Memory B cell (primary cell): ENCODE data around the gene GARIN5A.

Source experiments
- ATAC-seq: fragments of 150-1000 bp; cut with Tn5 transposase; 2 replicates; pipeline ENCODE4 v1.10.0; 2021; ENCODE audit warnings: low read depth, mild to moderate bottlenecking, moderate library complexity
- DNase-seq, 2 donors: peaks; one replicate each; pipeline ENCODE4 v3.0.0; 2022; ENCODE audit warnings: low spot score in 2 of 2
- H3K27ac Mint-ChIP-seq: one replicate; pipeline ENCODE4 v1.8.0; 2022; ENCODE audit warnings: mild to moderate bottlenecking, moderate library complexity, mixed read lengths
- H3K27me3 Mint-ChIP-seq: one replicate; pipeline ENCODE4 v1.8.0; 2022; ENCODE audit warnings: mixed read lengths
- H3K36me3 Mint-ChIP-seq: one replicate; pipeline ENCODE4 v1.8.0; 2022; ENCODE audit warnings: mild to moderate bottlenecking, mixed read lengths
- H3K4me1 Mint-ChIP-seq: one replicate; pipeline ENCODE4 v1.8.0; 2022; ENCODE audit warnings: mixed read lengths
- H3K4me3 Mint-ChIP-seq: one replicate; pipeline ENCODE4 v1.8.0; 2022; ENCODE audit warnings: mild to moderate bottlenecking, moderate library complexity, mixed read lengths
- H3K9me3 Mint-ChIP-seq: one replicate; pipeline ENCODE4 v1.8.0; 2022; ENCODE audit warnings: mixed read lengths

GARIN5A gene

GRCh38 chr19:50433201-50434180 lies 43.2 kb downstream of the GARIN5A start:
- H3K36me3 Mint-ChIP-seq, result no peaks in the 10 kb centered on the region
- peaks cover 3% of the 10 kb centered on the region for H3K9me3 Mint-ChIP-seq
- peak overlapping the region; percentile 95 for H3K27ac Mint-ChIP-seq
- no peak for ATAC-seq
- no peaks in the 10 kb centered on the region for H3K27me3 Mint-ChIP-seq
- peak overlapping the region; percentile 82 for H3K4me3 Mint-ChIP-seq
- no peak for DNase-seq
- H3K4me1 Mint-ChIP-seq, result peaks cover 52% of the 10 kb centered on the region

GRCh38 chr19:50432221-50433028 lies 44.2 kb downstream of the GARIN5A start, which contains the start of gene MYBPC2:
Gene MYBPC2 (plus strand): TSS chr19:50432892. CDS start chr19:50432954, 62 bp downstream.
- Mint-ChIP-seq H3K4me3 (peak within 1 kb of the TSS; percentile 86), H3K27me3 (no peaks in the 10 kb centered on the region), H3K27ac (peak within 1 kb of the TSS; percentile 95), H3K4me1 (peaks cover 50% of the 10 kb centered on the region), H3K9me3 (no peaks in the 10 kb centered on the region), H3K36me3 (no peaks in the 10 kb centered on the region)
- DNase-seq, result no peak
- ATAC-seq, result no peak

GRCh38 chr19:50431343-50432220 lies 45.1 kb downstream of the GARIN5A start:
- peak; percentile 59 for ATAC-seq
- Mint-ChIP-seq H3K9me3 (no peaks in the 10 kb centered on the region), H3K27ac (peak overlapping the region; percentile 95), H3K27me3 (no peaks in the 10 kb centered on the region), H3K36me3 (no peaks in the 10 kb centered on the region), H3K4me1 (peaks cover 46% of the 10 kb centered on the region), H3K4me3 (peak overlapping the region; percentile 86)
- DNase-seq, result peak; percentile 93 to 97

GRCh38 chr19:50430888-50431342 lies 45.7 kb downstream of the GARIN5A start:
- no peaks in the 10 kb centered on the region for H3K9me3 Mint-ChIP-seq
- H3K4me1 Mint-ChIP-seq, result peaks cover 44% of the 10 kb centered on the region
- H3K4me3 Mint-ChIP-seq, result peak overlapping the region; percentile 86
- H3K36me3 Mint-ChIP-seq, result no peaks in the 10 kb centered on the region
- ATAC-seq (peak; percentile 55), DNase-seq (peak; percentile 57 to 73)
- peak overlapping the region; percentile 95 for H3K27ac Mint-ChIP-seq
- no peaks in the 10 kb centered on the region for H3K27me3 Mint-ChIP-seq

GRCh38 chr19:50428772-50429463 lies 47.7 kb downstream of the GARIN5A start:
- H3K9me3 Mint-ChIP-seq, result no peaks in the 10 kb centered on the region
- H3K4me1 Mint-ChIP-seq, result peaks cover 38% of the 10 kb centered on the region
- H3K36me3 Mint-ChIP-seq, result peaks cover 6% of the 10 kb centered on the region
- no peaks in the 10 kb centered on the region for H3K27me3 Mint-ChIP-seq
- ATAC-seq (no peak), DNase-seq (peak in 1 of 2 donors; percentile 44)
- H3K4me3 Mint-ChIP-seq, result no peak overlapping the region
- peak overlapping the region; percentile 95 for H3K27ac Mint-ChIP-seq

GRCh38 chr19:50427997-50428425 lies 48.6 kb downstream of the GARIN5A start:
- Mint-ChIP-seq H3K4me1 (peaks cover 40% of the 10 kb centered on the region), H3K36me3 (peaks cover 13% of the 10 kb centered on the region), H3K9me3 (no peaks in the 10 kb centered on the region), H3K4me3 (peak overlapping the region; percentile 11), H3K27me3 (no peaks in the 10 kb centered on the region), H3K27ac (peak overlapping the region; percentile 95)
- peak; percentile 44 for ATAC-seq
- peak; percentile 69 to 72 for DNase-seq

GRCh38 chr19:50427318-50427925 lies 49.2 kb downstream of the GARIN5A start:
- DNase-seq, result no peak
- peaks cover 37% of the 10 kb centered on the region for H3K4me1 Mint-ChIP-seq
- no peak for ATAC-seq
- H3K27ac Mint-ChIP-seq, result peak overlapping the region; percentile 95
- peaks cover 13% of the 10 kb centered on the region for H3K36me3 Mint-ChIP-seq
- no peaks in the 10 kb centered on the region for H3K27me3 Mint-ChIP-seq
- H3K4me3 Mint-ChIP-seq, result peak overlapping the region; percentile 27
- no peaks in the 10 kb centered on the region for H3K9me3 Mint-ChIP-seq

- Mint-ChIP-seq H3K36me3 (peaks cover 22% of the 10 kb centered on the region), H3K9me3 (no peaks in the 10 kb centered on the region), H3K4me1 (peaks cover 37% of the 10 kb centered on the region), H3K4me3 (no peak overlapping the region), H3K27ac (no peak overlapping the region), H3K27me3 (no peaks in the 10 kb centered on the region)
- no peak for DNase-seq
- ATAC-seq, result no peak
Measured at GRCh38 chr19:50425581-50425980, 51.1 kb downstream of the GARIN5A start.

- Mint-ChIP-seq H3K4me1 (peaks cover 38% of the 10 kb centered on the region), H3K4me3 (peak overlapping the region; percentile 52)
- ATAC-seq, result no peak
Measured at GRCh38 chr19:50423279-50424113, 53.2 kb downstream of the GARIN5A start.

GRCh38 chr19:50422397-50423278 lies 54.0 kb downstream of the GARIN5A start:
- no peak for ATAC-seq
- no peaks in the 10 kb centered on the region for H3K9me3 Mint-ChIP-seq
- H3K4me3 Mint-ChIP-seq, result peak overlapping the region; percentile 100
- no peaks in the 10 kb centered on the region for H3K27me3 Mint-ChIP-seq
- H3K4me1 Mint-ChIP-seq, result peaks cover 38% of the 10 kb centered on the region
- no peak for DNase-seq
- peaks cover 38% of the 10 kb centered on the region for H3K36me3 Mint-ChIP-seq
- peak overlapping the region; percentile 97 for H3K27ac Mint-ChIP-seq

More at GRCh38 chr19:50423279-50424113, 53.2 kb downstream of the GARIN5A start:
- H3K27me3 Mint-ChIP-seq, result no peaks in the 10 kb centered on the region
- H3K27ac Mint-ChIP-seq, result peak overlapping the region; percentile 97
- H3K9me3 Mint-ChIP-seq, result no peaks in the 10 kb centered on the region
- H3K36me3 Mint-ChIP-seq, result peaks cover 38% of the 10 kb centered on the region
- no peak for DNase-seq

GRCh38 chr19:50420808-50421207 lies 55.8 kb downstream of the GARIN5A start:
- DNase-seq, result no peak
- ATAC-seq, result no peak
- Mint-ChIP-seq H3K4me3 (peak overlapping the region; percentile 100), H3K27me3 (no peaks in the 10 kb centered on the region), H3K4me1 (peaks cover 40% of the 10 kb centered on the region), H3K36me3 (peaks cover 38% of the 10 kb centered on the region), H3K9me3 (no peaks in the 10 kb centered on the region), H3K27ac (peak overlapping the region; percentile 97)
